IMR-90 (cell line): Measurements from ENCODE around the gene PUDP. TPM values are rescaled to one million over a fixed set of nuclear protein-coding genes. Genes with fewer than 3 reads are reported as not detected.

Experiments
- ATAC-seq: fragments of 200-7000 bp; cut with Tn5 transposase; 2 replicates; pipeline ENCODE4 v1.9.1; 2020; ENCODE audit warnings: low read depth, mild to moderate bottlenecking, moderate library complexity
- BruUV-seq: library from RNA; stranded (reverse); fragments of 400-500 nt; replicated peaks from 2 replicates; lab custom pipeline; 2021; lab: Mats Ljungman, UMichigan
- CTCF ChIA-PET: fragments of 300-600 bp; formaldehyde crosslinking; extraction: SDS; loops from one replicate; lab custom pipeline; 2021; ENCODE audit warnings: antibody characterized with exemption; lab: Yijun Ruan, JAX
- POLR2A ChIA-PET: fragments of 300-600 bp; sonication (Branson Sonifier 250); formaldehyde crosslinking; loops from one replicate; lab custom pipeline; 2022; ENCODE audit warnings: antibody characterized with exemption; ENCODE audit not compliant: unreplicated experiment; lab: Charles Lee
- DNase-seq: peaks from one replicate; pipeline ENCODE4 v3.0.0; 2013
- H2AFZ ChIP-seq: replicated peaks from 2 replicates; pipeline ENCODE3; 2013; ENCODE audit warnings: low read length, mild to moderate bottlenecking; ENCODE audit not compliant: poor library complexity
- H2AK5ac ChIP-seq: 2 replicates; pipeline ENCODE4 v1.6.1; 2013; ENCODE audit warnings: low read depth, low read length, inconsistent platforms
- H2AK9ac ChIP-seq: replicated peaks from 2 replicates; pipeline ENCODE3; 2013; ENCODE audit warnings: mild to moderate bottlenecking, low read depth, low read length, moderate library complexity; ENCODE audit not compliant: poor library complexity
- H2BK120ac ChIP-seq: 2 replicates; pipeline ENCODE4 v1.6.1; 2013; ENCODE audit warnings: low read depth, low read length, inconsistent platforms
- H2BK15ac ChIP-seq: 3 replicates; pipeline ENCODE4 v1.6.1; 2013; ENCODE audit warnings: low read depth, low read length, inconsistent platforms
- H2BK20ac ChIP-seq: 2 replicates; pipeline ENCODE4 v1.6.1; 2013; ENCODE audit warnings: low read depth, mild to moderate bottlenecking, inconsistent platforms, low read length, moderate library complexity
- H2BK5ac ChIP-seq: 2 replicates; pipeline ENCODE4 v1.6.1; 2013; ENCODE audit warnings: mild to moderate bottlenecking, low read depth, low read length, inconsistent platforms; ENCODE audit not compliant: poor library complexity, severe bottlenecking
- H3K14ac ChIP-seq: replicated peaks from 2 replicates; pipeline ENCODE4 v1.6.1; 2013; ENCODE audit warnings: low read depth, low read length, inconsistent platforms
- H3K18ac ChIP-seq: 2 replicates; pipeline ENCODE4 v1.6.1; 2013; ENCODE audit warnings: low read depth, low read length, control low read depth
- H3K23ac ChIP-seq: 2 replicates; pipeline ENCODE4 v1.6.1; 2013; ENCODE audit warnings: low read depth, low read length, inconsistent platforms
- H3K27ac ChIP-seq: 2 replicates; pipeline ENCODE4 v1.5.1; 2013; ENCODE audit warnings: mild to moderate bottlenecking, control low read depth, low read length; ENCODE audit not compliant: insufficient read depth
- H3K27me3 ChIP-seq: 2 replicates; pipeline ENCODE4 v1.6.1; 2013; ENCODE audit warnings: low read length; ENCODE audit not compliant: control insufficient read depth, insufficient read depth
- H3K36me3 ChIP-seq: 2 replicates; pipeline ENCODE4 v1.6.1; 2013; ENCODE audit warnings: low read length, mixed read lengths; ENCODE audit not compliant: control insufficient read depth, insufficient read depth
- H3K4ac ChIP-seq: 2 replicates; pipeline ENCODE4 v1.6.1; 2013; ENCODE audit warnings: low read depth, low read length, inconsistent platforms
- H3K4me1 ChIP-seq: 2 replicates; pipeline ENCODE4 v1.6.1; 2013; ENCODE audit warnings: low read length, mixed read lengths; ENCODE audit not compliant: control insufficient read depth, insufficient read depth
- H3K4me2 ChIP-seq: 2 replicates; pipeline ENCODE4 v1.6.1; 2013; ENCODE audit warnings: low read depth, mild to moderate bottlenecking, control low read depth, low read length, moderate library complexity
- H3K4me3 ChIP-seq: 2 replicates; pipeline ENCODE4 v1.5.1; 2013; ENCODE audit warnings: low read depth, mild to moderate bottlenecking, control low read depth, low read length, moderate library complexity; ENCODE audit not compliant: insufficient read depth
- H3K56ac ChIP-seq: 2 replicates; pipeline ENCODE4 v1.6.1; 2013; ENCODE audit warnings: low read length, inconsistent platforms; ENCODE audit not compliant: insufficient read depth; ENCODE audit errors: extremely low read depth
- H3K79me1 ChIP-seq, 2 experiments: 2 replicates each; pipeline ENCODE4 v1.6.1; 2013; ENCODE audit warnings: low read length in 2 of 2, inconsistent platforms in 1 of 2, low read depth in 1 of 2
- H3K9ac ChIP-seq: 2 replicates; pipeline ENCODE4 v1.6.1; 2013; ENCODE audit warnings: low read depth, low read length, control low read depth
- H3K9me1 ChIP-seq: 2 replicates; pipeline ENCODE4 v1.6.1; 2013; ENCODE audit warnings: low read length, inconsistent platforms; ENCODE audit not compliant: insufficient read depth
- H3K9me3 ChIP-seq: 2 replicates; pipeline ENCODE4 v1.6.1; 2013; ENCODE audit warnings: low read length; ENCODE audit not compliant: control insufficient read depth, insufficient read depth
- H4K20me1 ChIP-seq: 2 replicates; pipeline ENCODE4 v1.6.1; 2013; ENCODE audit warnings: low read length, inconsistent platforms; ENCODE audit not compliant: insufficient read depth
- H4K5ac ChIP-seq: 2 replicates; pipeline ENCODE4 v1.6.1; 2013; ENCODE audit warnings: mild to moderate bottlenecking, low read depth, low read length, control low read depth
- H4K8ac ChIP-seq, 2 experiments: 2 replicates each; pipeline ENCODE4 v1.6.1; 2013; ENCODE audit warnings: low read depth in 2 of 2, low read length in 2 of 2, control low read depth in 1 of 2, inconsistent platforms in 1 of 2
- H4K91ac ChIP-seq: 2 replicates; pipeline ENCODE4 v1.6.1; 2013; ENCODE audit warnings: low read depth, low read length, inconsistent platforms; ENCODE audit not compliant: insufficient read depth
- BHLHE40 ChIP-seq: fragments of 150-350 bp; IDR thresholded peaks from 2 replicates; pipeline ENCODE4 v1.6.1; 2016; ENCODE audit warnings: mild to moderate bottlenecking, low read depth, low read length
- CEBPB ChIP-seq: IDR thresholded peaks from 2 replicates; pipeline ENCODE4 v1.6.1; 2012; ENCODE audit warnings: low read depth, low read length, improper control_type of control experiment
- CHD1 ChIP-seq: IDR thresholded peaks from 2 replicates; pipeline ENCODE4 v1.6.1; 2012; ENCODE audit warnings: low read depth, low read length, improper control_type of control experiment
- FOS ChIP-seq: fragments of 150-350 bp; IDR thresholded peaks from 2 replicates; pipeline ENCODE4 v1.6.1; 2016; ENCODE audit warnings: low read depth, low read length
- MAFK ChIP-seq: IDR thresholded peaks from 2 replicates; pipeline ENCODE4 v1.6.1; 2012; ENCODE audit warnings: low read depth, low read length, improper control_type of control experiment
- MAZ ChIP-seq: IDR thresholded peaks from 2 replicates; pipeline ENCODE4 v1.6.1; 2012; ENCODE audit warnings: low read depth, mild to moderate bottlenecking, low read length, improper control_type of control experiment, moderate library complexity, borderline replicate concordance
- MXI1 ChIP-seq: IDR thresholded peaks from 2 replicates; pipeline ENCODE4 v1.6.1; 2012; ENCODE audit warnings: low read depth, mild to moderate bottlenecking, low read length, moderate library complexity, borderline replicate concordance
- NFE2L2 ChIP-seq: fragments of 150-350 bp; IDR thresholded peaks from 2 replicates; pipeline ENCODE4 v1.6.1; 2016; ENCODE audit warnings: low read depth, mild to moderate bottlenecking, low read length
- POLR2A ChIP-seq: IDR thresholded peaks from 2 replicates; pipeline ENCODE4 v1.6.1; 2012; ENCODE audit warnings: mild to moderate bottlenecking, low read depth, low read length
- RAD21 ChIP-seq: IDR thresholded peaks from 2 replicates; pipeline ENCODE4 v1.6.1; 2012; ENCODE audit warnings: low read length, improper control_type of control experiment
- RCOR1 ChIP-seq: IDR thresholded peaks from 2 replicates; pipeline ENCODE4 v1.6.1; 2012; ENCODE audit warnings: mild to moderate bottlenecking, low read length, improper control_type of control experiment; ENCODE audit not compliant: insufficient replicate concordance
- RFX5 ChIP-seq: IDR thresholded peaks from 2 replicates; pipeline ENCODE4 v1.8.0; 2012; ENCODE audit warnings: low read depth, mild to moderate bottlenecking, low read length, moderate library complexity
- SMC3 ChIP-seq: fragments of 150-350 bp; IDR thresholded peaks from 2 replicates; pipeline ENCODE4 v1.6.1; 2016; ENCODE audit warnings: low read depth, mild to moderate bottlenecking, antibody characterized with exemption, low read length, moderate library complexity
- WGBS, 2 experiments: methylation state at CpG; one replicate each; pipeline versions ENCODE4 v1.1.5 to v1.1.7; 2013; ENCODE audit warnings: missing lambda C conversion rate in 2 of 2; ENCODE audit not compliant: insufficient read length in 1 of 2; ENCODE audit errors: extremely low coverage in 2 of 2; 5-methylcytosine and 5-hydroxymethylcytosine counted together
- dilution Hi-C: fragments of 300-500 bp; cut with HindIII; formaldehyde crosslinking; loops from one replicate; pipeline ENCODE4 v1.14.3; 2018; ENCODE audit warnings: low sequenced_read_pairs; ENCODE audit not compliant: unreplicated experiment
- in situ Hi-C: fragments of 300-500 bp; cut with MboI; formaldehyde crosslinking; loops from 3 replicates; pipeline ENCODE4 v1.14.3; 2019; ENCODE audit warnings: low sequenced_read_pairs, inconsistent platforms, mixed read lengths
- intact Hi-C: fragments of 100-400 bp; cut with micrococcal nuclease; formaldehyde crosslinking; loops from 2 replicates; pipeline ENCODE4 v1.10.0; 2022
- polyA plus RNA-seq, 3 experiments: library from polyadenylated mRNA; depleted of rRNA; stranded (reverse); fragments of >200 nt; gene quantifications; 2 replicates each; pipeline ENCODE4 v1.2.3, GENCODE V29; 2012; ENCODE audit warnings: low replicate concordance in 1 of 3
- total RNA-seq: library from RNA; depleted of rRNA; stranded (reverse); fragments of >200 nt; gene quantifications from 2 replicates; pipeline ENCODE4 v1.2.3, GENCODE V29; 2012
- TF ChIP-seq, protein P1 (sequence below): fragments of 150-350 bp; IDR thresholded peaks from 2 replicates; pipeline ENCODE4 v1.6.1; 2017; ENCODE audit warnings: mild to moderate bottlenecking, antibody characterized with exemption, low read length, low read depth
- TF ChIP-seq, protein P2 (sequence below): conservative IDR thresholded peaks from 2 replicates; pipeline ENCODE4 v1.5.1; 2012; ENCODE audit warnings: mild to moderate bottlenecking, low read depth, low read length, improper control_type of control experiment
- TF ChIP-seq, protein P3 (sequence below): fragments of 150-350 bp; IDR thresholded peaks from 2 replicates; pipeline ENCODE4 v1.6.1; 2016; ENCODE audit warnings: low read depth, mild to moderate bottlenecking, low read length, moderate library complexity, borderline replicate concordance

Gene PUDP
- total and polyA plus RNA-seq, 2 of the 4 experiments (the other 2 are of a cell fraction), result 22.2 to 28.6 TPM

DNA sequence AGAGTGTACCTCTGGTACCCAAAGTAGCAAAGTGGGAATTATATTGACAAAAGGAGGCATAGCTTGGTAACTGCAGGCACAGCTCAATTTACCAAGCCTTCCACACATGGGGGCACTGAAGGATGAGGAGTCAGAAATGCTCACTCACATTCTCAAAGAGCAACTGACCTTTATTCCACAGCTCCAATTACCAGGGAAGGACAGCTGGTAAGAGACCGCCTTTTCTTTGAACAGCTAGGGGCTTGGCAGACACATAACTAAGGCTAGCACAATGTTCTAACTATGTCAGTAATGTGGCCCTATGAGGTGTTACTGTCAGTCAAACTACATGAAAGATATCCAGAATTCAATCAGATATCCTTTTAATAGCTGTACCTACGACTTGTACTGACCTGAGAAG is 20.9 kb downstream of the PUDP start:
- ATAC-seq (peak; percentile 37; the same call in 1 of the 2 replicates), DNase-seq (no peak)
- Histone ChIP-seq H2AFZ (no peak overlapping the region), H4K91ac (no peak overlapping the region), H3K27ac (no peak overlapping the region), H4K8ac (no peak overlapping the region), H2BK5ac (no peak overlapping the region), H3K56ac (no peak overlapping the region), H3K14ac (no peak overlapping the region), H4K5ac (no peak overlapping the region), H3K79me1 (peaks cover 26 to 33% of the 10 kb centered on the region in 2 experiments), H4K20me1 (no peaks in the 10 kb centered on the region), H3K18ac (no peak overlapping the region), H3K4ac (no peak overlapping the region), H3K36me3 (no peaks in the 10 kb centered on the region), H2BK120ac (no peak overlapping the region), H2AK9ac (no peak overlapping the region), H3K23ac (no peak overlapping the region), H3K27me3 (no peaks in the 10 kb centered on the region), H2BK15ac (no peak overlapping the region), H2AK5ac (no peak overlapping the region), H3K4me1 (0 out of 2 replicates have a peak, but pooled peaks cover 2% of the 10 kb centered on the region), H3K4me2 (no peak overlapping the region), H3K9me1 (peaks cover 5% of the 10 kb centered on the region; the same call in 1 of the 2 replicates), H3K9ac (no peak overlapping the region), H3K4me3 (no peak overlapping the region), H2BK20ac (no peak overlapping the region), H3K9me3 (no peaks in the 10 kb centered on the region)
- TF ChIP-seq CEBPB, result no peak
- no peak for TF ChIP-seq BHLHE40
- no peak for TF ChIP-seq NFE2L2
- no peak for TF ChIP-seq MAZ
- no peak for TF ChIP-seq SMC3
- TF ChIP-seq, protein P1, sequence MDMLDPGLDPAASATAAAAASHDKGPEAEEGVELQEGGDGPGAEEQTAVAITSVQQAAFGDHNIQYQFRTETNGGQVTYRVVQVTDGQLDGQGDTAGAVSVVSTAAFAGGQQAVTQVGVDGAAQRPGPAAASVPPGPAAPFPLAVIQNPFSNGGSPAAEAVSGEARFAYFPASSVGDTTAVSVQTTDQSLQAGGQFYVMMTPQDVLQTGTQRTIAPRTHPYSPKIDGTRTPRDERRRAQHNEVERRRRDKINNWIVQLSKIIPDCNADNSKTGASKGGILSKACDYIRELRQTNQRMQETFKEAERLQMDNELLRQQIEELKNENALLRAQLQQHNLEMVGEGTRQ, result no peak
- no peak for TF ChIP-seq MXI1
- no peak for TF ChIP-seq POLR2A
- TF ChIP-seq RAD21, result no peak
- TF ChIP-seq RCOR1, result no peak
- TF ChIP-seq MAFK, result no peak
- TF ChIP-seq CHD1, result no peak
- no peak for TF ChIP-seq RFX5
- TF ChIP-seq, protein P2, sequence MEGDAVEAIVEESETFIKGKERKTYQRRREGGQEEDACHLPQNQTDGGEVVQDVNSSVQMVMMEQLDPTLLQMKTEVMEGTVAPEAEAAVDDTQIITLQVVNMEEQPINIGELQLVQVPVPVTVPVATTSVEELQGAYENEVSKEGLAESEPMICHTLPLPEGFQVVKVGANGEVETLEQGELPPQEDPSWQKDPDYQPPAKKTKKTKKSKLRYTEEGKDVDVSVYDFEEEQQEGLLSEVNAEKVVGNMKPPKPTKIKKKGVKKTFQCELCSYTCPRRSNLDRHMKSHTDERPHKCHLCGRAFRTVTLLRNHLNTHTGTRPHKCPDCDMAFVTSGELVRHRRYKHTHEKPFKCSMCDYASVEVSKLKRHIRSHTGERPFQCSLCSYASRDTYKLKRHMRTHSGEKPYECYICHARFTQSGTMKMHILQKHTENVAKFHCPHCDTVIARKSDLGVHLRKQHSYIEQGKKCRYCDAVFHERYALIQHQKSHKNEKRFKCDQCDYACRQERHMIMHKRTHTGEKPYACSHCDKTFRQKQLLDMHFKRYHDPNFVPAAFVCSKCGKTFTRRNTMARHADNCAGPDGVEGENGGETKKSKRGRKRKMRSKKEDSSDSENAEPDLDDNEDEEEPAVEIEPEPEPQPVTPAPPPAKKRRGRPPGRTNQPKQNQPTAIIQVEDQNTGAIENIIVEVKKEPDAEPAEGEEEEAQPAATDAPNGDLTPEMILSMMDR, result no peak
- TF ChIP-seq FOS, result no peak
- TF ChIP-seq, protein P3, sequence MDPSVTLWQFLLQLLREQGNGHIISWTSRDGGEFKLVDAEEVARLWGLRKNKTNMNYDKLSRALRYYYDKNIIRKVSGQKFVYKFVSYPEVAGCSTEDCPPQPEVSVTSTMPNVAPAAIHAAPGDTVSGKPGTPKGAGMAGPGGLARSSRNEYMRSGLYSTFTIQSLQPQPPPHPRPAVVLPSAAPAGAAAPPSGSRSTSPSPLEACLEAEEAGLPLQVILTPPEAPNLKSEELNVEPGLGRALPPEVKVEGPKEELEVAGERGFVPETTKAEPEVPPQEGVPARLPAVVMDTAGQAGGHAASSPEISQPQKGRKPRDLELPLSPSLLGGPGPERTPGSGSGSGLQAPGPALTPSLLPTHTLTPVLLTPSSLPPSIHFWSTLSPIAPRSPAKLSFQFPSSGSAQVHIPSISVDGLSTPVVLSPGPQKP, result no peak
- WGBS, 2 experiments, result no CpG with 5 or more reads among the region's 2 CpGs
- in situ Hi-C loops (no loop called here), intact Hi-C loops (no loop called here), dilution Hi-C loops (no loop called here)
- ChIA-PET POLR2A (no interaction called here), CTCF (no interaction called here)
- no TSS peak for BruUV-seq
